Measurements from ENCODE around the gene ARHGEF37.
"Not testable (repeated sequence)": the region's sequence is repeated elsewhere in the genome, so short reads cannot be mapped to it uniquely, and the experiment has no call there.

Gene ARHGEF37

GRCh38 chr5:149581192-149581861 is at the start of gene ARHGEF37:
Gene ARHGEF37 (plus strand): TSS chr5:149581498. CDS start chr5:149597770, 16,272 bp downstream.
- DNase-seq (ENCODE audit: low read depth in 2 of 3, low spot score in 1 of 3), result peak in 2 of 3 donors; percentile 33 to 50

- DNase-seq (ENCODE audit: low read depth in 2 of 3, low spot score in 1 of 3), result no peak
These were observed 48.9 kb upstream of the ARHGEF37 start for GRCh38 chr5:149532413-149532812.

GRCh38 chr5:149535787-149536186 is 45.5 kb upstream of the ARHGEF37 start:
- not testable (repeated sequence) for DNase-seq (ENCODE audit: low read depth in 2 of 3, low spot score in 1 of 3)

- DNase-seq (ENCODE audit: low read depth in 2 of 3, low spot score in 1 of 3), result no peak
These were observed 43.8 kb upstream of the ARHGEF37 start for GRCh38 chr5:149537374-149537975.

GRCh38 chr5:149540089-149540488 is 41.2 kb upstream of the ARHGEF37 start:
- no peak for DNase-seq (ENCODE audit: low read depth in 2 of 3, low spot score in 1 of 3)

GRCh38 chr5:149541893-149542292 is 39.4 kb upstream of the ARHGEF37 start:
- DNase-seq (ENCODE audit: low read depth in 2 of 3, low spot score in 1 of 3), result no peak

- no peak for DNase-seq (ENCODE audit: low read depth in 2 of 3, low spot score in 1 of 3)
These were observed 37.8 kb upstream of the ARHGEF37 start for GRCh38 chr5:149543361-149544027.

- no peak for DNase-seq (ENCODE audit: low read depth in 2 of 3, low spot score in 1 of 3)
These were observed 37.3 kb upstream of the ARHGEF37 start for GRCh38 chr5:149544028-149544420.

GRCh38 chr5:149545327-149545726 is 36.0 kb upstream of the ARHGEF37 start:
- DNase-seq (ENCODE audit: low read depth in 2 of 3, low spot score in 1 of 3), result no peak

- no peak for DNase-seq (ENCODE audit: low read depth in 2 of 3, low spot score in 1 of 3)
These were observed 34.3 kb upstream of the ARHGEF37 start for GRCh38 chr5:149546974-149547373.

GRCh38 chr5:149549461-149550267 is 31.6 kb upstream of the ARHGEF37 start:
- peak in 1 of 3 donors; percentile 31 for DNase-seq (ENCODE audit: low read depth in 2 of 3, low spot score in 1 of 3)

GRCh38 chr5:149550268-149550583 is 31.1 kb upstream of the ARHGEF37 start:
- DNase-seq (ENCODE audit: low read depth in 2 of 3, low spot score in 1 of 3), result peak in 1 of 3 donors; percentile 13

- DNase-seq (ENCODE audit: low read depth in 2 of 3, low spot score in 1 of 3), result peak in 1 of 3 donors; percentile 8
These were observed 30.6 kb upstream of the ARHGEF37 start for GRCh38 chr5:149550594-149551226.

GRCh38 chr5:149551227-149552037 is 29.9 kb upstream of the ARHGEF37 start, which contains the start of gene CSNK1A1:
Gene CSNK1A1 (minus strand): TSS chr5:149551439. CDS start chr5:149550964, 475 bp downstream.
- DNase-seq (ENCODE audit: low read depth in 2 of 3, low spot score in 1 of 3), result peak; percentile 94 to 99 (median 98)

- DNase-seq (ENCODE audit: low read depth in 2 of 3, low spot score in 1 of 3), result no peak
These were observed 29.2 kb upstream of the ARHGEF37 start for GRCh38 chr5:149552038-149552494.

- DNase-seq (ENCODE audit: low read depth in 2 of 3, low spot score in 1 of 3), result no peak
These were observed 28.6 kb upstream of the ARHGEF37 start for GRCh38 chr5:149552553-149553160.

GRCh38 chr5:149559706-149560105 is 21.6 kb upstream of the ARHGEF37 start:
- DNase-seq (ENCODE audit: low read depth in 2 of 3, low spot score in 1 of 3), result no peak

GRCh38 chr5:149561848-149562247 is 19.4 kb upstream of the ARHGEF37 start:
- peak in 1 of 3 donors; percentile 27 for DNase-seq (ENCODE audit: low read depth in 2 of 3, low spot score in 1 of 3)

GRCh38 chr5:149563466-149563865 is 17.8 kb upstream of the ARHGEF37 start:
- no peak for DNase-seq (ENCODE audit: low read depth in 2 of 3, low spot score in 1 of 3)
